Nucleus accumbens (tissue), 56 donors: Measurements from ENCODE around the gene NCAN.
"Not testable (repeated sequence)": the region's sequence is repeated elsewhere in the genome, so short reads cannot be mapped to it uniquely, and the experiment has no call there.

ENCODE experiments used
- DNase-seq, 56 donors: peaks; one replicate each; lab custom pipeline; 2025; lab: John Stamatoyannopoulos, UW

Gene NCAN

DNA sequence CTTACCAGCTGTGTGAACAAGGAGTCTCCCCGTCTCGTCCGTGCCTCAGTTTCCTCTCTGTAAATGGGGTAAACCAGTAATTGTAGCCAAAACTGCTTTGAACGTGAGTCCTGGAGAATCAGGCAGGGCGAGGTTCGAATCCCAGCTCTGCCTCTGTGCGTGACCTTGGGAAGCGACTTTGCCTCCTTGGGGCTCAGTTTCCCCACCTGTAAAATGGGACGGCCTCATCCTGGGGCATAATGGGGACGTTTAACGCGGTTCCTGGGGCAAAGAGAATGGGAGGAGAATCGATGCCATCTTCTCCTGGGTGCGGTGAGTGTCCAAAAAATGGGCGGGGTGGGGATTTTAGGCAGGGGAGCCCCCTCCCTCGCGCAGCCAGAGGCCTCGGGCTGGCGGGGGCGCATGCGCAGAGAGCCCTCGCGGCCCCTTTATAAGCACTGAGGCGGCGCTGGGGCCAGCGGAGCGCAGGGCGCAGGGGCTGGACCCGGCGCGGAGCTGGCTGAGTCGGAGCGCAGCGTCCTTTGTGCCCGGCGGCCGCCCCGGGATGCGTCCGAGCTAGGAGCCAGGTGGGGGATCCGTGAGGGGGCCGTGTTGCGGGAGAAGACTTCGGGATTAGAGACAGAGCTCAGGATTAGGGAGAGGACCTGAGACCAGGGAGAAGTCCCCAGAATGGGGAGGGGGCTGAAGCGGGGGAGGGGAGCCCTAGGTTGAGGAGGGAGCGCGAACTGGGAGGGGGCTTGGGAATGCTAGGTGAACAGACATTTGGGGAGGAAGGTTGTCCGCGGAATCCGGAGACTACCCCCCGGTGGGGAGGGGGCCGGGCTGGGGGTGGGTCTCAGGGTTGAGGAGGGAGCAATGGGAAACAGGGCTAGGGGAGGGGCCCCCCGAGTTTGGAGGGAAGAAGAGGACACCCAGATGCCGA is at the start of gene NCAN:
TSS of gene NCAN (plus strand) at position 460 of the 922 bp plus-strand sequence. CDS start 4,996 bp downstream, outside the sequence.
- peak in 23 of 56 donors; percentile 10 to 60 (median 31) for DNase-seq

DNA sequence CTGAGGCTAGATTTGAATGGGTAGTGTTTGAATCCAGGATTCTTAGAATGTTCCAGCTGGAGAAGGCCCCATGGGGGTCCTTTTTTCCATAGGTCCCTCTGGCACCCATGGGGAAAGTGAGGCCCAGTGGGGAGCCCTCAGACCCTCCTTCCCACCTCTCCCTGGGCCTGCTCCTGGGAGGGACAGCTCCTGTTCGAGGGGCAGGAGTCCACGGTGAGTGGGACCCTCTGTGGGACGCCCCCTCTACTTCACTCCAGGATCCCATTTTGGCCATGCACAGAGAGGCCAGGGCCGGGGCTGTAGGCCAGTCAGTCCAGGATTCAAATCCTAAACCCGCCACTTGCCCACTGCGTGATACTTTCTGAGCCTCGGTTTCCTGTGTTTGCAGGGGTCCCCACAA is 49.3 kb upstream of the NCAN start:
- no peak for DNase-seq

DNA sequence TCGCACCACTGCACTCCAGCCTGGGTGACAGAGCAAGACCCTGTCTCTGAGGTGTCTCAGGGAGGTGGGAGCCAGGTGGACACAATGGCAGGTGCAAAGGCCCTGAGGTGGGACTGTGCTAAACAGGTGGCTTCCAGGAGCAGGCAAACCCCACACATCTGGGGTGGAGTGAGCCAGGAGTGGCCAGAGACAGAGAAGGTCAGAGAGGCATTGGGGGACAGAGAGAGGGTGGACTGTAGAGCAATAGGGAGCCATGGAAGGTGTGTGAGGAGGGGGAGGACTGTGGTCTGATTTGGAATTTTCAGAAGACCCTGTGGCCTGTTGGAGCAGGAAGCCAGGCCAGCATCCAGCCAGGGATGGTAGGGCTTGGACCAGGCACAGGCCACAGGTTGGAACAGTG is 46.4 kb upstream of the NCAN start:
- no peak for DNase-seq

- DNase-seq, result no peak
Measured at GRCh38 chr19:19167612-19168011, 44.1 kb upstream of the NCAN start.

DNA sequence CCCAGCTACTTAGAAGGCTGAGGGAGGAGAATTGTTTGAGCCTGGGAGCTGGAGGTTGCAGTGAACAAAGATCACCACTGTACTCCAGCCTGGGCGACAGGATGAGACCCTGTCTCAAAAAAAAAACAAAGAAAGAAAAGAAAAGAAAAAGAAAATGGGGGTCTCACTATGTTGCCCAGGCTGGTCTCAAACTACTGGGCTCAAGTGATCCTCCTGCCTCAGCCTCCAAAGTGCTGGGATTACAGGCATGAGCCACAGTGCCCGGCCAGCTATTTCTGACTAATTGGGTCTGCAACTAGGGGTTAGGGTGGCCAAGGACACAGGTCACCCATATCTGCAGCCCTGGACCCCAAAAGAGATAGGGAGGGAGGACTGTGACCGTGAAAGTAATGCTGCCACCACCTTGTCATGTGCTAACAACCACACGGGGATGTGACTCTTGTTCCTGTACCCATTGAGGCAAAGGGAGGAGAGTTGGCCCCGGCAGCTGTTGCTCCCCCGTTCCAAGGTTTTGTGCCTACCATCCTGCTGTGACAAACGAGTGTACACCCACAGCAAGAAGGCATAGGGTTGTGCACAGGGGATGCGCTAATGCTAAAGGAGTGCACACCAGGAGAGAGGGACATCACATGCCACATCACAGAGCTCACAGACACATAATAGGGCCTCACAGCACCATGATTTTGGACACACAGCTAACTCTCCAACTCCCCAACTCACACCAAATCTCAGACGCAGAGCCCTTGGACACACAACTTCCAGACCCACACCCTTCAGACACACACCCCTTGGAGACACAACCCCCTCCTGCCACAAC is 42.3 kb upstream of the NCAN start:
- no peak for DNase-seq

DNA sequence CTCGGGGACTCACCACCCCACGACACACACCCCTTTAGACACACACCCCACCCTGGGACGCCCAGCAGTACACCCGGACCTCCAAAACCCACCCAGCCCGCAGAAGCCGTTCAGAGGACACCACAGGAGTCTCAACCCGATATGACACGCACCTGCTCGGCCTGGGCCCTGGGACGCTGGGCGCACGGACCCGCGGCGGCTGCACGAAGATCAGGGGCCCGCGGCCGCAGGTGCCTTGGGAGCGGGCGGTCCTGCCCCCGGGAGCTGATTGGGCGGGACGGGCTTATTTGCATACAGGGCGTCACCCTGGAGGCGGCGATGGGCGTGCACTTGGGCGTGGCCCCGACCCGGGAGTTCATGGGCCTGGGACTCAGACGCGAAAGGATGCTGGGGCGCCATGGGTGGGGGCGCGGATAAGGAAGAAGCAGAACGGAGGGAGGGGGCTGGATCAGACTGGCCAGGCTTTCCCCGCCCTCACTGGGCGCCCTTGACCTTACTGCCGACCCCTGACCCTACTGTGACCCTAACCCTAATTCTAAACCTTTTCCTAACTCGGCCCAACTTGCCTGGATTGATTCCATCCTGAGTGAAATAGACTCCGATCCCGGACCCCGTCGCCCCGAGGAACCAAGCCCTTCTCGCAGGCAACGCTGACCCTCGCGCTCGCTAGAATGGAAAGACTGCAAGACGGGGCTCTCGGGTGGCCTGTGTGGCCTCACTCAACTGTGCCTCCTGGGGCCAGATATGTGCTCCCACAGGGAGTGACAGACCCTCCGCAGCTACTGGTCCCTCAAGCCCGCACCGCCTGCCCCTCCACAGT is 41.5 kb upstream of the NCAN start, which contains the start of gene MEF2B:
TSS of gene MEF2B (minus strand) at position 211 of the 820 bp plus-strand sequence. CDS start 19,528 bp downstream, outside the sequence.
- DNase-seq, result peak in 41 of 56 donors; percentile 1 to 84 (median 34)

DNA sequence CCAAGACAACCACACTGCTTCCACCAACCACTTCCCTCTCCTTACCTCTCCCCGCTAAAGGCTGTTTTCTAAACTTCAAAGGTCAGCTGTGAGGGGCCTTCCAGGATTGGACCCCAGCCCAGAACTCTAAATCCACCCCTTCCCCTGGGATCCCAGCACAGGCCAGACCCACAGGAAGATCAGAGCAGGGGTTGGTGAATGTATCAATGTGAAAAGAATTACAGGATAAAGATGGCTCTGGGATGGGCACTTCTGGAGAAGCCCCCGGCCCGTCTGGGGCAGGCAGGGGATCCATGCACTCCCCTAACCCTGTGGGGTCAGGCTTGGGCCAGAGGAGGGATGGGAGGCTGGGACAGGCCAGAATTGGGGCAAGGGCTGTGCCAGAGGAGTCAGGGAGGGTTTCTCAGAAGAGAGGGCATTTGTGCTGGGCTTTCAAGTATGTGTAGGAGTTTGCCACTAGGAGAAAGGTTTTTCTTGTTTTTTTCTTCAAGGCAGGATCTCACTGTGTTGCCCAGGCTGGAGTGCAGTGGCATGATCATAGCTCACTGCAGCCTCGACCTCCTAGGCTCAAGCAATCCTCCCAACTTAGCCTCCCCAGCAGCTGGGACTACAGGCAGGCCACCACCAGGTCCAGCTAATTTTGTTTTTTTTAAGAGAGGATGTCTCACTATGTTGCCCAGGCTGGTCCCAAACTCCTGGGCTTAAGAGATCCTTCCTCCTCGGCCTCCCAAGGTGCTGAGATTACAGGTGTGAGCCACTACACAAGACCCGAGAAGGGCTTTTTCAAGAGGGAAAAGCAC is 40.7 kb upstream of the NCAN start:
- no peak for DNase-seq

DNA sequence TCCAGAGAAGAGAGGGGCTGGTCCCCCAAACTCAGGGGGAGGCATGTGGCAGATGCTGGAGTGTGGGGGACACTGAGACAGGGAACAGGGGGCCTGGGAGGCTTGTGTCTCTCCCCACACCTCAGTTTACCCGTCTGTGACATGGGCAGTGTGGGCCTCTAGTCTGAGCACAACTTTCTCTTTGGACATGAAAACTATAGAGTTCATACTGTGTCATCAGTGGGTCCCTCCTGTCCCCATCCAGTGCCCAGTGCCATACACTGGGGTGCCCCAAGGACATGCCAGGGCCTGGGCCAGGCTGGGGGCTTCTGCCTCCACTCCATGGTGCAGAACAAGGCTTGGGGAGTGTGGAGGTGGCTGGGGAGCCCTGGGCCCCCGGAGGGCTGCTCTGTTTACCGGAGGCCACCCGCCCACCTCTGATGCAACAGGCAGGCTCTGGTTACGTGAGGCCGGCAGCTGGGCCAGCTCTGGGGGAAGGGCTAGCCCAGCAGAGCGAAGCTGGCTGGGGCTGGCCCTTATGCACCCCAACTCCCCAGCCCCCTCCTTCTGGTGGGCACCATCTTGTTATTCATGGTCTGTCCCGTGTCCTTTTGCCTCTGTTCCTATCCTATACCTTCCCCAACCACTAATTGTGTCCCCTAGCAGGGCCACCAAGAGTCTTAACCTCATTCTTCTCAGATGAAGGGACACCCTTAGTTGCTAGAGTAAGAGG is 39.8 kb upstream of the NCAN start:
- no peak for DNase-seq

DNA sequence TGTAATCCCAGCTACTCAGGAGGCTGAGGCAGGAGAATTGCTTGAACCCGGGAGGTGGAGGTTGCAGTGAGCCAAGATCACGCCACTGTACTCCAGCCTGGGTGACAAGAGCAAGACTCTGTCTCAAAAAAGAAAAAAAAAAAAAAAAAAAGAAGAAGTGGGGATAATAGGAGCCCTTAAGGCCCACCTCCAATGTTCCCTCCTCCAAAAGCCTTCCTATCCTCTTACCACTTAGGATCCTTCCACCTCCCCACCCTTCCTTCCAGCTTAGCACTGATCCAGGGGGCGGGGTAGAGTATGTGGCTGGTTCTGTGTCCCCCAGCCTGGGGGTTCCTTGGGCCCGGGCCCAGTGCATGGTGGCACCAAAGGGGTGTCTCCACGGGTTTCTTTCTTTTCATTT is 38.5 kb upstream of the NCAN start:
- DNase-seq, result not testable (repeated sequence)

GRCh38 chr19:19176950-19177349 is 34.8 kb upstream of the NCAN start:
- no peak for DNase-seq

DNA sequence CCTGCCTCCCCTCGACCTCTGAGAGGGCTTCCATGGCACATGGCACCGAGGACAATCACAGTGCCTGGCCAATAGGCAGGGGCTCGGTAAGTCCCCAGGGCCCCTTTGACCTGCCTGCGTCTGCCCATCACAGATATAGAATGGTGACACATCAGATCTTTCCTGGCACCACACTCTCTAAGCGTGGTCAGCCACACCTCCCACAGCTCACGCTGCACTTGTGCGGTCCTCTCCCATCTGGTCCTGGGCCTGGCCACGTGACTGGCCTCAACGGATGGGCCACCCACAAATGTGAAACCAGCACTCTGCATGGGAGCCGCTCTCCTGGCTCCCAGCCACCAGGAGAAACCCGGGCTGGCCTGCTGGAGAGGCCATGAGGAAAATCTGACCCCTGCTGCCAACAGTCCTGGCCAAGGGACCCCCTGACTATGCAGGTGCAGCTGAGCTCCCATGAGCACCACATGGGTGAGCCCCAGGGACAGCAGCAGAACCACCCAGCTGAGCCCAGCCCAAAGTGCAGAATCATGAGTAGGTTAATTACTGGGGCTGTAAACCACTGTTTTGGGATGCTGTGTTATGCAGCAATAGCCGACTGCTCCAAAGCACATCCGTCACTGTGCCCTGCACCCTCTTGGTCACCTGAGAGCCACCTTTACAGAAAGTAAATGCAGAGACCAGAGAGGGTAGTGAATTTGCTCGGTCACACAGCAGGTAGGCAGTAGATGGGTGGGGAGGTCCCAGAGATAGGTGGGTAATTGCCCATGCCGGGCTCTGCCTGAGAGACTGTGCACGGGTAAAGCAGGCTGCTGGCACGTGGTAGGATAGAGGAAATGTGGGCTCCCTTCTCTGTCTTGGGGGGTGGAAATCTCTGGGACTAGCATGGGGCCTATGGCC is 32.0 kb upstream of the NCAN start:
- DNase-seq, result no peak

DNA sequence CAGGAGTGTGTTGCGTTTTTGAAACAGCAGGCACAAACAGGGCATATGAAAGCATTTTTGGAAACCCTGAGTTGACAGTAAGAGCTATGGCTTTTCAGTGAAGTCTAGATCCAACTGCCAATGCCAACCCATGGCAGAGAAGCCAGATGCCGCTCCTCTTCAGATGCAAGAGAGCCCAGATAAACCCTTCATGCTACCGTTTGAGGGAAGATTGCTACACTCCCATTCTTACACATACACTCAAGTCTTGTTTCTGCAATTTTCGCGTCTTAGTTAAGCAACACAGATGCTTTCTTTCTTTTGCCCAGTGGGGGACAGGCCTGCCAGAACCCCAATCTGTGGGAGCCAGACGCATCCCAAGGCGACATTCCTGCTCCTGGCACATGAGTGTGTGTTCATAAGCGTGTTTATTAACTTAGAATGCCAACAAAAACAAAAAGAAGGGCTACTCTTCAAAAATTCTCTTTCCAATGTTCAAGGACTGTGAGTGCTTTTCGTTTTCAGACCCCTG is 30.2 kb upstream of the NCAN start:
- DNase-seq, result no peak

DNA sequence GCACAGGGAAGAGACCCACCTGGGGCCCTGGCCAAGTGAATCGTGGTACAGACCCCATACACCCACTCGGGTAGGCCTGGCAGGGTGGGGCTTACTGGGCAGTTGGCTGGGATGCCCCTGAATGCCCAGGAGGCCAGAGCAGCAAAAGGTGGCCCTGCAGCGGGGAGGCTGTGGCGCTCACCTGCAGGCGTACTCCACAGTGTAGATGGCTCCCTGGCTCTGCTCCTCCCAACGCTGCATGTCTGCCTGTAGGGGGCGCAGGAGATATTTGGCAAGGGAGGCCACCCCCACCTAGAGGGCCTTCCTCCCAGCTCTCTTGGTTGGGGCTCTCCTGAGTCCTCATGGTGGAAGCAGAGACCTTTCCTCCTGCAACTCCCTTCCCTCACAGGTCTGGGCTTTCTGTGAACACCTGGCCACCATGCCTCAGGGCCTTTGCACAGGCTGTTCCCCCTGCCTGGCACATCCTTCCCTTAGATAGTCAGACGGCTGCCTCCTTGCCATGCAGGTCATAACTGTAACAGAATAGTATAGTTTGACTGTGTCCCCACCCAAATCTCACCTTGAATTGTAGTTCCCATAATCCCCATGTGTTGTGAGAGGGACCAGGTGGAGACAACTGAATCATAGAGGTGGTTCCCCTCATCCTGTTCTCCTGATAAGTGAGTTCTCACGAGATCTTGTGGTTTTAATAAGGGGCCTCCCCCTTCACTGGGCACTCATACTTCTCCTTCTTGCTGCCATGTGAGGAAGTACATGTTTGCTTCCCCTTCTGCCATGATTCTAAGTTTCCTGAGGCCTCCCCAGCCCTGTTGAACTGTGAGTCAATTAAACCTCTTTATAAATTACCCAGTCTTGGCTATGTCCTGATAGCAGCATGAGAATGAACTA is 25.7 kb upstream of the NCAN start:
- peak in 11 of 56 donors; percentile 1 to 35 (median 7) for DNase-seq

GRCh38 chr19:19186742-19187141 is 25.0 kb upstream of the NCAN start:
- no peak for DNase-seq

GRCh38 chr19:19191768-19192077 is 20.0 kb upstream of the NCAN start:
- no peak for DNase-seq

DNA sequence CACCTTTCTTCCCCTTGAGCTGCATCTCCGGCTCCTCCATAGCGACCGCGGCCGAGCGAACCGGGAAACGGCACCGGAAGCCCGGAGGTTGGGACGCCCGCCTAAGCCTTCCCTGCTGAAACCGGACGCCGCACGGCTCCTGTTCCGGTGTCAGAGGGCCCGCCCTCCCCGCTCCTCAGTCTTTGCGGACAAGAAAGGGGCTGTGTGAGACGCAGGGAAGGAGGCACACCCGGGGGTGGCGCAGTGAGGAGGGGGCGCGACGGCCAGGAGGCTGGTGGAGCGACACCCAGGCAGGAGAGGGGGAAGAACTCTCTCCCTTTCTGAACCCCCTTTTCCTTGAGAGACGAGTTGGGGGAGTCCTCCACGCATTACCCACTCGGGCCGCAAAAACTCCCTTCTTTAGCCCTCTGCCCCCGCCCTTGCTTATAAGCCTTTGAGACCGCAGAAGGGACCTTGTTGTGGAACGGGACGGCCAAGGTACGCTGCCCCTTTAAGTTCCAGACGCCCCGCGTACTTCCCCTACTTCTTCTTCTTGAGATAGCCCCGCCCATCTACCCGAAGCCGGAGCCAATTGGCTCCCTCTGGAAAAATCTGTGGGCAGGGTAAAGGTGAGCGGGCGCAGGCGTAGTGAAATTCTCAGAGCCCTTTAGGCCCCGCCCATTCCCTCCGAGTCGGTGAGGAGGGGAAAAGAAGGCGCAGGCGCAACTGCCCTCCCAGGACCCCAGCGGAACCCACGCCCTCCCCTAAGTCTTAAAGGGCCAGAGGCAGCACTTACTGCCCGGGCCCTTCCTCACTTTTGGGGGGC is 19.5 kb upstream of the NCAN start, which contains the start of the genes BORCS8 and RFXANK:
TSS of gene BORCS8 (minus strand) at position 75 of the 805 bp plus-strand sequence. CDS start at position 40, 35 bp downstream.
TSS of gene RFXANK (plus strand) at position 181 of the 805 bp plus-strand sequence. CDS start 1,689 bp downstream, outside the sequence.
- DNase-seq, result peak; percentile 92 to 100 (median 98)
